GM13977 (cell line): ENCODE results near the gene GSTA3.
"Not testable (repeated sequence)": the region's sequence is repeated elsewhere in the genome, so short reads cannot be mapped to it uniquely, and the experiment has no call there.

Experiments
- DNase-seq: peaks from one replicate; pipeline ENCODE4 v3.0.0; 2012; ENCODE audit warnings: low spot score
- in situ Hi-C: fragments of 300-500 bp; cut with MboI; formaldehyde crosslinking; loops from one replicate; pipeline ENCODE4 v1.12.0; 2022; ENCODE audit warnings: low sequenced_read_pairs, low pct_unique_long_range_greater_than_20kb, mixed read lengths, inconsistent platforms; ENCODE audit not compliant: unreplicated experiment
- TF ChIP-seq, protein P1 (sequence below): IDR thresholded peaks from 2 replicates; pipeline ENCODE4 v1.5.1; 2012; ENCODE audit warnings: mild to moderate bottlenecking, control low read depth; ENCODE audit not compliant: insufficient read depth; ENCODE audit errors: extremely low read depth, missing control alignments

GSTA3 gene

DNA sequence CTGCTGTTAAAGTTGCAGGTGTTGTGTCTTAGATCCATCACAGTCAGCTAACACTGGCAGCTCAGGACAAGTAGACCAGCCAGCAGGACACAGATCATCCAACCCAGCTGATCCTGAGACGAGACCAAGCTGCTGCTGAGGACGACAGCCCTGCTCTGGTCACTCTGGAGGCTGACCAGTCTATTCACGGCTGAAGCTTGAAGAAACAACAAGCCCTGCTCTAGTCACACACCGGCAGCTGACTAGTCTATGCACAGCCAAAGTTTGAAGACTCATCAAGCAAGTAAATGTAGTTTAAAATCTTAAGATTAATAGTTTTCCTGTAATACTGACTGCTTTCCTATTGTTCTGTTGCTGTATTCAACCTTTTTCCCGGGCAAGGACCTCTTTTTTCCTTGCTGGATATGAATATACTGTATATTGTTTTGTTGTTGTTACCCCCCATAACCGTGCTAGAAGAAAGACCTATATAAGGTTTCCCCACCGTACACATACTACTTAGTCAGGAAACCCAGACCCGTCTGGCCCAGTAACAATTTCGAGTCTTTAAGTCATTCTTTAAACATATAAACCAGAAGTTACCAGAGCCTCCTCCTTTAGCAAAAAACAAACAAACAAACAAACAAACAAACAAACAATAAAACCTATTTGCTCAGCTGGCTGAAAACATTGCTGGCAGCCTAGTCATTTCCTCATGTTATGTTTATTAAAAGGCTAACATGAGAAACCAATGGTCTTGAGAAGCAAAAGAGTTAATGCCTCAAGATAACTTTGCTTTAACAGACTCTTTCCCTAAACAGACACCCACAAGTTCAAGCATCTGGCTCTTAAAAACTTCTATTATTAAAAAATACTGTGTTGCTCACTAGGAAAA, 16.7 kb upstream of the GSTA3 start:
- DNase-seq, result no peak
- in situ Hi-C loops, result no loop called here

GRCh38 chr6:52925042-52925441, 15.5 kb upstream of the GSTA3 start:
- TF ChIP-seq, protein P1, sequence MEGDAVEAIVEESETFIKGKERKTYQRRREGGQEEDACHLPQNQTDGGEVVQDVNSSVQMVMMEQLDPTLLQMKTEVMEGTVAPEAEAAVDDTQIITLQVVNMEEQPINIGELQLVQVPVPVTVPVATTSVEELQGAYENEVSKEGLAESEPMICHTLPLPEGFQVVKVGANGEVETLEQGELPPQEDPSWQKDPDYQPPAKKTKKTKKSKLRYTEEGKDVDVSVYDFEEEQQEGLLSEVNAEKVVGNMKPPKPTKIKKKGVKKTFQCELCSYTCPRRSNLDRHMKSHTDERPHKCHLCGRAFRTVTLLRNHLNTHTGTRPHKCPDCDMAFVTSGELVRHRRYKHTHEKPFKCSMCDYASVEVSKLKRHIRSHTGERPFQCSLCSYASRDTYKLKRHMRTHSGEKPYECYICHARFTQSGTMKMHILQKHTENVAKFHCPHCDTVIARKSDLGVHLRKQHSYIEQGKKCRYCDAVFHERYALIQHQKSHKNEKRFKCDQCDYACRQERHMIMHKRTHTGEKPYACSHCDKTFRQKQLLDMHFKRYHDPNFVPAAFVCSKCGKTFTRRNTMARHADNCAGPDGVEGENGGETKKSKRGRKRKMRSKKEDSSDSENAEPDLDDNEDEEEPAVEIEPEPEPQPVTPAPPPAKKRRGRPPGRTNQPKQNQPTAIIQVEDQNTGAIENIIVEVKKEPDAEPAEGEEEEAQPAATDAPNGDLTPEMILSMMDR, result no peak
- in situ Hi-C loops, result no loop called here
- no peak for DNase-seq

More for the DNA sequence above, 16.7 kb upstream of the GSTA3 start:
- TF ChIP-seq, protein P1, result no peak

DNA sequence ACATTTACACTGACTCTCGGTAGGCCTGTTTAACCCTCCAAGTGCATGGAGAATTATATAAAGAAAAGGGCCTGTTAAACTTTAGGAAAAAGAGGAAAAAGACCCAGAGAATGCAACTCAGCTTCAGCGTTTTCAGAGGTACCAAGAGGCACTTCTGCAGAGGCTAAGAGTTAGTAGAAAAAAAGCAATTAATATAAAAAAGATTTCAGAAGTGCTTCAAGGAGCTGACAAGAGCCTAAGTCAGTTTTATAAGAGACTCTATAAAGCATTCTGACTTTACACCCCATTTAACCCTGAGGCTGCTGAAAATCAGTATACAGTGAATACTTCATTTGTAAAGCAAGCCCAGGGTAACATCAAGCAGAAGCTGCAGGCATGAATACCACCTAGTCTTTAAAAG, 14.2 kb upstream of the GSTA3 start:
- in situ Hi-C loops, DNase-seq: not testable (repeated sequence)

DNA sequence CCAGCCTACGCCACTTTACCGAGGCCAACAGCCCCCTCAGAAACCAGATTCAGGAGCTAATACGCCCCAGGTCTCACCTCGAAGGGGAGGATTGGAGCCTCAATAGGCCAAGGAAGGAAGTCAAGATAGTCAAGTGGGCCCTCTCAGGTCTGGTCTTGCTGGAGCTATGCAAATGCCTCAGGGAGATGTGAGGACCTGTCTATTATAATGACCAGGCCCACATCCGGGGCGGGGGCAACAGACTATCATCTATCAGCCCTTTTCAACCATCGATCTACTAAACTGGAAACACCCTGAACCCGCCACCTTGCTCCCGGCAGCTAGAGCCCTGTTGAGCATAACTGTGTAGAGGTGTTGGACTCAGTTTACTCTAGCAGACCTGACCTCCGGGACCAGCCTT, 12.7 kb upstream of the GSTA3 start:
- TF ChIP-seq, protein P1, result no peak
- no peak for DNase-seq
- in situ Hi-C loops, result no loop called here

DNA sequence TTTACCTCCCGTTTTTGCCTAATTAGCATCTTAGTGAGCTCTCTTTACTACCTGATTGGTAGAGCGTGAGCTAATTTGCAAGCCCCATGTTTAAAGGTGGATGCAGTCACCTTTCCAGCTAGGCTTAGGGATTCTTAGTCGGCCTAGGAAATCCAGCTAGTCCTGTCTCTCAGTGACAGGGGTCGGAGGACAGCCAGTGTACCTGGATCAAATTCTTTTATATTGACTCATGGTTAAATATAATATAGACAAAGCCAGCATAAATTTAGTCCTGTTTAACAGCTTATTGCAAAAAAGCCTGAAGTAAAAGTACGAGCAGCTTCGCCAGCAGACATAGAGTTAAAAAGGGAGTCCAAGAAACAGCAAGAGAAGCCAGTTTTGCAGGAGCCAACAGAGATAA, 12.2 kb upstream of the GSTA3 start:
- TF ChIP-seq, protein P1, result no peak
- no peak for DNase-seq
- in situ Hi-C loops, result no loop called here

DNA sequence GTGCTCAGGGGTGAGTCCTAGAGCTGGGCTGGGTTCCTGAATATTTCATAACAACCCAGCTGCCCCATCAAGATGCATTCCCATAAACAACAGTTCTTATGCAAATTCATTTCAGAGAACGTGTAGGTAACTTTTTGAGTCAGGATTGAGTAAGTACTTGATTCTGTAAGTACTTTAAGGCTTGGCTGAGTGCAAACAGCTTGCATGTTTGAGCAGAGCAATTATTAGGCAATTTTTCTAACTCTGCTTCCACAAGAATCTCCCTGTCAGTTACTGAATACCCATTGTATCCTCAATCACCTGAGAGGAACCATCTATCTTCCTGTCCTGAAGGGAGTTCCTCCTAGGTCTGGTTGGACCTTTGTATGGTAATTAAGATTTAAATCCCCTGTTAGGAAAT, 10.0 kb upstream of the GSTA3 start:
- in situ Hi-C loops, DNase-seq: not testable (repeated sequence)

DNA sequence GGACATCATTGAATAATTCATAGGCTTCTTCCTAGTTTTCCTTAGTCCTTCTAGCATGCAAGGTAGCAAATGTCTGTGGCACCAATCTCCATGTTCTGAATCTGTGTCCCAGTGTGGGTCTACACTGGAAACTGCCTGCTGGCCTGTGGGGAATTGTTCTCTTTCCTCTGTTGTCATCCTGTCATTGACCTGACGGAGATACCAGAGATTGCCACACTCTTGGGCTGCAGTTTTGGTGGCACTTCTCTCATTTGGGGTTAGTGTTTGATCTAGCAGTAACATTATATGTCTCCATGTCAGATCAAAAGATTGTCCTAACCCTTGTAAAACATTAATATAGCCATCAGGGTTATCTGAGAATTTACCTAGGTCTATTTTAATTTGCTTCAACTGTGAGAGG, 9.3 kb upstream of the GSTA3 start:
- in situ Hi-C loops, DNase-seq: not testable (repeated sequence)

DNA sequence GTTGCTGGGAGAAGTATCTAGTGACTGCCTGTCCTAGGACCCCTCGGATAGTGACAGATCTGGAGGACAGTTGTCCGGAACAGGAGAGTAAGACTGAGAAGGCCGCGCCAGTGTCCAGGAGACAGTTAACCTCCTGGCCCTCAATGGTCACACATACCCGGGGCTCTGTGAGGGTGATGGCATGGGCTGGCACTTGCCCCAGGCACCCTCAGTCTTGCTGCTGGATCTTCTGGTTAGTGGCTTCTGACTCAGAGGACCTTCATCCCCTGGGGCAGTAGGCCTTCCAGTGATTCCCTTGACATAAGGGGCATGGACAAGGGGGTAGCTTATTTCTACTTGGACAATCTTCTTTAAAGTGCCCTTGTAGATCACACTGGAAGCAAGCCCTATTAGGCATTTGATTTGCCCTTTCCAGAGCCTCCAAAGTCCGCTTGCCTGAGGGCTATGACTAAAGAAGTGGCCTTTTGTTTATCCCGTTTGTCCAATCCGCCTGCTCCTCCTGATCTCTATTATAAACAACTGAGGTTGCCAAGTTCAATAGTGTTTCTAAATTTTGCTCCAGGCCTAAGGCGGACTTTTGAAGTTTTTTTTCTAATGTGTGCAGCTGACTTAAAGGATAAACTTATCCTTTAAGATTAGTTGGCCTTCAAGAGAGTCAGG, 8.7 kb upstream of the GSTA3 start:
- in situ Hi-C loops, result not testable (repeated sequence)

DNA sequence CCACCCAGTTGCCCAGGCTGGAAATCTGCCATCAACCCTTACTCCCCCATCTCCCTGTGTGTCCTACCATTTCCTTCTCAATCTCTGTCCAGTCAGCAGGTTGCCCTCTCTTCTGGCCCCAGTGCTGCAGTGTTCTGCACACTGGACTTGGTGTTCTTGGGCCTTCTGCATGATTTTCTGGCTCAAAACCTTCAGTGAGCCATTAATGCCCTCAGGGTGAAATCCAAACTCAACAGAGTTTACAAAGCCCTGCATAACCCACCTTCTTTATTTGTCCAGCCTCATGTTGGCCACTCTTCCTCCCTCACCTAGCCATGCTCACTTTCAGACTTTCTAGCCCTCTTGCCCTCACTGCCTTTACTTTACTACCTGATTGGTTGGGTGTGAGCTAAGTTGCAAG, 5.0 kb upstream of the GSTA3 start:
- in situ Hi-C loops, result no loop called here
- TF ChIP-seq, protein P1, result no peak
- DNase-seq, result no peak

More for the DNA sequence above, 8.7 kb upstream of the GSTA3 start:
- DNase-seq, result not testable (repeated sequence)
